GM18511 (cell line): ENCODE measurements around the gene LRTM2.

Experiments used
- ATAC-seq: cut with Tn5 transposase; IDR thresholded peaks from one replicate; pipeline ENCODE4 v1.9.1; 2021; ENCODE audit warnings: mild to moderate bottlenecking, moderate library complexity; ENCODE audit not compliant: unreplicated experiment

Gene LRTM2

GRCh38 chr12:1842183-1842904 is 22.0 kb downstream of the LRTM2 start:
- no peak for ATAC-seq

- ATAC-seq, result no peak
Measured at GRCh38 chr12:1842905-1843640, 22.7 kb downstream of the LRTM2 start.

DNA sequence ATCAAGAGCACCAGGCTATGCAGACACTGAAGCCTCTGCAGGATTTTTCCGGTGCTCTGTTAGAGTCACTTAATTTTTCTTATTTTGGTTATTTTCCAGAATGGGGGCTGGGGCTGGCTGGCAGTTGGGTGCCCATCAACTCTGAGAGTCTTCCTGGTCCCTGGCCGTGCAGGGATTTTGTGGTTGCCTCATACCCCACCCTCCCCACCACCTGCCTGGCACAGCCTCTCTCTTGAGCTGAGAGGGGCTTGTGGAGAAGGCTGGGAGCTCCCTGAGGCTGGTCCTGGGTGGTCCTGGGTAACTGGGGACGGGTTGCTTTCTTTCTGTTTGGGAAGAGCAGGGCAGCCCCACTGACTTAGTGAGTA is 23.3 kb downstream of the LRTM2 start:
- no peak for ATAC-seq

GRCh38 chr12:1844223-1844622 is 23.9 kb downstream of the LRTM2 start:
- no peak for ATAC-seq

- no peak for ATAC-seq
Measured at GRCh38 chr12:1844661-1845409, 24.5 kb downstream of the LRTM2 start.

GRCh38 chr12:1845427-1845826 is 25.1 kb downstream of the LRTM2 start:
- ATAC-seq, result no peak

- no peak for ATAC-seq
Measured at GRCh38 chr12:1845886-1846285, 25.5 kb downstream of the LRTM2 start.

DNA sequence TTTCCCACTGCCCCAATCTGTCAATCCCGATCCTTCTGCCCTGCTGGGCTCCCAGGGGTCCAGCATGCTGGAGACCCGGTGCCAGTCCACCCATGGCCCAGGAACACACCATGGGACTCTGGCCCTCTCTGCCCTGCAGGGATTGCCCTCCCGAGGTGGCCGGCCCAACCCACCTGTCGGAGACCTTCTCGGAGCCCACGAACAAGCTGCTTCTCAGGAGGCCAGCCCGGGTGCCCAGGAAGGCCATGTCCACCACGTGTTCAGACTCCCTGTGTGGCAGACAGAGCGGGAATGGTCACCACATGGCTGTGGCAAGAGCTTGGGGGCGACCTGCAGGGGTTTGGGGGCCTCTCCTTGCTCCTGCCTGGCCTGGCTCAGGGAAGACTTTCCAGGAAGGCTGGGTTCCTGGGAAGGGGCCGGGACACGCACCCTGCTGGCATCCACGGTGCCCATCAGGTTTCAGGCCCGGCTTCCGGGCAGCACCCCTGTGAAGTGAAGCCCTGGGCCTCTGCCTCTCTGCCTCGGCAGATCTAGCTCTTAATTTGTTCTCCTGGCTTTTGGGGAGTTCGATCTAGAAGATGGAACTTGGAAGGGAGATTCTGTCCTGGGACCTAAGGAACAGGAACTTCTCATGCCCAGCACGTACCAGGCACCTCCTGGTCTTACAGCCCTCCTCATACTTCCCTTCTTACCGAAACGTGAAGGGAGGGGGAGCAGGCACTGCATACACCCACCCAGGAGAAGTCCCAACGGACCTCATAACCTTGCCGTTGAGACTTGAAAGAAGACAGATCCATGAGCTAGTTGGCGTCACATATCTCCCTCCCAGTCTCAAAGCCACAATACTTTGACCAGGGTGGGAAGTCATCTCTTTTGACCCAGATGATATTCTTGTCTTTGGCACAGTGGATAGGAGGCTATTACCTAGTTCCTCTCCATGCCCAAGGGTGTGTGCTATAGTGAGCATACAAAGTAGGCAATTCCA is 26.3 kb downstream of the LRTM2 start:
- no peak for ATAC-seq

- ATAC-seq, result no peak
Measured at GRCh38 chr12:1847411-1847810, 27.0 kb downstream of the LRTM2 start.

GRCh38 chr12:1848146-1848545 is 27.8 kb downstream of the LRTM2 start:
- ATAC-seq, result no peak

DNA sequence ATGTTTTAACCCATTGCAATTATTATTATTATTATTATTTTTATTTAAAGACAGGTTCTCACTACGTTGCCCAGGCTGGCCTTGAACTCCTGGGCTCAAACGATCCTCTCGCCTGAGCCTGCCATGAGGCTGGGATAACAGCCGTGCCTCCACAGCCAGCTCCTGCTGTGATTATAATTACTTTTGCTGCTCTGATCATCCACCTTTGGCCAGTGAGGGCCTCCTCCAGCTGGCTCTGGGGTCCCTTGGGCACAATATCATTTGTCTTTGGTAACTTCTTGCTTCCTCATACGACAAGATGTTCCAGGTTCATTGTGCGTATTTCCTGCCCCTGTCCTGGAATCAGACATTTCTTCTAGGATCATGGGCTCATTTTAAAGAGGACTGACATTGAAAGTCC is 28.4 kb downstream of the LRTM2 start:
- ATAC-seq, result no peak

DNA sequence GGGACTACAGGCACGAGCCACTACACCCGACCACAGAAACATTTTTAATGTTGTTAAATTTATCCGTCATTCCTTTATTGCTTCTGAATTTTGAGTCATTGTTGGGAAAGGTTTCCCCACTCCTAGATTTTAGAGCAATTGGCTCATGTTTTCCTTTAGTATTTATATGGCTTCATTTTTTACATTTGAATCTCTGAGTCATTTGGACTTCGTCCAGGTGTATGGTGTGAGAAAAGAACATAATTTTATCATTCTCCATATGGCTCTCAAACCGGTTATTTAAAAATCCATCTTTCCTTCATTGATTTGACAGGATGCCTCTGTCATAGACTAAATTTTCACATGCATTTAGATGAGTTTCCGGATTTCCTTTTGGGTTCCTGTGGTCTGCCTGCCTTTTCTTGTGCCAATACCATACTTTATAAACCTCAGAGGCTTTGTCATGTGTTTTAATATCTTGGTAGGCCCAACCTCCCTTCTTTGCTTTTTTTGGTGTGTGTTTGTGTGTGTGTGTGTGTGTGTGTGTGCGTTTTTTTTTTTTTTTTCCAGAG is 30.9 kb downstream of the LRTM2 start:
- ATAC-seq, result no peak

DNA sequence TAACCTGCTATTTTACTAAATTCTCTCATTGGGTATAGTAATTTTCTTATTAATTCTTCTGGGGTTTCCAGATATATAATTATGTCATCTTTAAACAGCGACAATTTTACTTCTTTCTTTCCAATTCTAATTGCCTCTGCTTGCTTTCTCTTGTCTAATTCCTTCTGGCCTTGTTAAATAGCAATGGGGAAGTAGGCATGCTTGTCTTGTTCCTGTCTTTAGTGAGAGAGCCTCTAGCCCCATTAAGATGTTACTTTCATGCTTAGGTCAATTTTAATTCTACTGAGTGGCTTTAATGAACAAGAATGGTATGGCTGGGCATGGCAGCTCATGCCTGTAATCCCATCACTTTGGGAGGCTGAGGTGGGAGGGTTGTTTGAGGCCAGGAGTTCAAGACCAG is 31.7 kb downstream of the LRTM2 start:
- ATAC-seq, result no peak

DNA sequence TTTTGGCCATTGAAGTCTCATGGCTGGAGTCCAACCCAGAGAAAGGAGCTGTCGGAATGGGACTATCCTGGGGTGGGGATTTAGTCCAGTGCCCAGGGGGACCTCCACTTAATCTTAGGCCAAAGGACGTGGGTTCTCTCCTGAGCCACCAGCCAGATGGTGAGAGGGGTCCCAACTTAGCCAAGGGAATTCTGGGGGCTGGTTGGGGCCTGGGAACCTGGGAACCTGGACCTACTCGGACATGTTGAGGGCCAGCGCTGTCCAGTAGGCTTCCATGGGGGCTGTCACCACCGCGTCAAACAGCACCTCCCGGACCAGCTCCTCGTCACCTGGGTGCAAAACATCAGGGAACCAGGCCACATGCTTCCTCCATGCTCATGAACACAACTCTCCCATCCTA is 33.4 kb downstream of the LRTM2 start:
- ATAC-seq, result no peak

- no peak for ATAC-seq
Measured at GRCh38 chr12:1855241-1855640, 34.9 kb downstream of the LRTM2 start.

DNA sequence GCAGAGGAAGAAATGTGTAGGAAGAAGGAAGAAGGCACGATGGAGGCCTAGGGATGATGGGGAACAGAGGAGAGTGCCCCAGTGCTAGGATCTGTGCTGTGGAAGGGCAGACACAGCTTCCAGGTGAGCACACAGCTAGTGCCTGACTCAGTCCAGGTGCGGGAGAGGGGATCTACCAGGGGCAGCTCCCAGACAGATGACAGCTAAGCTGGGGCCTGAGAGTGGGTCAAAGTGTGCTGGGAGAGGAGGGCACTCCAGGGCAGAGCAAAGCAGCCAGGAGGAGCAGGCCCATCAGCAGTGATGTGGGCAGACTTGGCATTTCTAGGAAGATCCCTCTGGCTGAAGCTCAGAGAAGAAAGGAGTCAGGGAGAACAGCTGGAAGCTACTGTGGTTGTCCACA is 36.7 kb downstream of the LRTM2 start:
- ATAC-seq, result no peak

DNA sequence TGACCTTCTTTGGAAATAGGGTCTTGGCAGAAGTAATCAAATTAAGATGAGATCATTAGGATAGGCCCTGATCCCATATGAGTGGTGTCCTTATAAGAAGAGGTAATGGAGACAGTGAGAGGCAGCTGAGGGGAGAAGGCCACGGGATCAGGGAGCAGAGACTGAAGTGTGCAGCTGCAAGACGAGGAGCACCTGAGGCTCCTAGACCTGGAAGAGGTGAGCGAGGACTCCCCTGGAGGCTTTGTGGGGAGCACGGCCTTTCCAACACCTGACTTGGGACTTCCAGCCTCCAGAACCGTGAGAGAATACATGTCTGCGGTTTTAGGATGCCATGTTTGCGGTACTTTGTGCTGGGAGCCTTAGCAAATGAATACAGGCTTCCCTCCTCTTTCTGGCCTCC is 37.5 kb downstream of the LRTM2 start:
- no peak for ATAC-seq

DNA sequence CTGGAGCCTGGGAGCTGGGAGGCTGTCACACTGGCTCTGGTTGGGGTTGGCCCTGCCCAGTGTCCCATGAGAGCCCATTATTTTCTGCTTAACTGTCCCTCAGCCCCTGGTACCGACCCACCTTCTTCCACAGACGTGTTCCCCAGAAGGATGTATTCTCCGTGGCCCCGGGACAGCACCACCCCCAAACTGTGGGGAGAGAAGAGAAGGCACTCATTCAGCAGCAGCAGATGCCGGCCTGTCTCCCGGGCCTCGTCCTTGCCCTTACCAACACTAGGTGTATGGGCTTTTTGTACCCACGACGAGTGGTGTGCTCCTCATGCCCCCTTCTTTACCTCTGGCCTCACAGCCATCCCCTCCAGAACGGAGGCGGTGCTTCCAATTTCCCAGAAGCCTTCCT is 38.1 kb downstream of the LRTM2 start:
- ATAC-seq, result no peak

DNA sequence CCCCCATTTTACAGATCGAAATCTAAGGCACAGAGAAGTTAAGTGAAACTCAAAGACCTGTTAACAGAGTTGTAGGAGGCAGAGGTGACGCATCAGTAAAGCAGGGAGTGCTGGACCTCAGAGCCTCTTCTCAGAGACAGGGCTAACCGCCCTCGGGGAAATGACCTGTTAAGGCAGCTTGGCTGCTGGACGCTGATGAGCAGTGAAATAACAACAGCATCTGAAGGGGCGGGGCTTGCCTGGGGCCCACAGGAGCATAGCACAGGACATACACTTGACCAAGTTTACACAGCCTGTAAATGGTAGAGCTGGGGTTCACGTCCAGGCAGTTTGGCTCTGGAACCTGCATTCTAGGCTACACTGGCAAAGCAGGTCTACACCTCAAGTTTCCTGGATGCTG is 39.3 kb downstream of the LRTM2 start:
- no peak for ATAC-seq

DNA sequence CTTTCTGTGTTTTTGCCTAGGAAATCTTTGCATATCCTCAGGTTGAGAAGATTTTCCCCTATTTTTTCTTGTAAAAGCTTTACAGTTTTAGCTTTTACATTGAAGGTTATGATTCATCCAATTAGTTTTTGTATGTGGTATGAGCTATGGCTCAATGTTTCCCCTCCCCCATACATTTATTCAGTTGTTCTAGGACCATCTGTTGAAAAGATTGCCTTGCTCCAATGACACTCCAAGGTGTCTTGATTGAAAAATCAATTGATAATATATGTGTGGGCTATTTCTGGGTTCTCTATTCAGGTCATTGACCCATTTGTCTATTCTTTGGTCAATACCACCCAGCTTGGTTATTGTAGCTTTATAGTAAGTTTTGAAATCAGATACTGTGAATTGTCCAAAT is 42.6 kb downstream of the LRTM2 start:
- no peak for ATAC-seq

GRCh38 chr12:1863823-1864222 is 43.5 kb downstream of the LRTM2 start:
- no peak for ATAC-seq
